ENCODE results near the gene CLVS2. TPM values are rescaled to one million over a fixed set of nuclear protein-coding genes. Genes with fewer than 3 reads are reported as not detected.

Gene CLVS2
- total RNA-seq, 1 donor from 2014 or later, result 0.04 TPM

- no peak overlapping the region for H3K4me3 ChIP-seq (ENCODE audit: low read depth, low read length)
- H3K36me3 ChIP-seq (ENCODE audit: control insufficient read depth, insufficient read depth, low read length), result no peaks in the 10 kb centered on the region
- peaks cover 24% of the 10 kb centered on the region for H3K27me3 ChIP-seq (ENCODE audit: control insufficient read depth, insufficient read depth, low read length)
- DNase-seq (ENCODE audit: low read depth), result no peak
- TF ChIP-seq, protein P1, sequence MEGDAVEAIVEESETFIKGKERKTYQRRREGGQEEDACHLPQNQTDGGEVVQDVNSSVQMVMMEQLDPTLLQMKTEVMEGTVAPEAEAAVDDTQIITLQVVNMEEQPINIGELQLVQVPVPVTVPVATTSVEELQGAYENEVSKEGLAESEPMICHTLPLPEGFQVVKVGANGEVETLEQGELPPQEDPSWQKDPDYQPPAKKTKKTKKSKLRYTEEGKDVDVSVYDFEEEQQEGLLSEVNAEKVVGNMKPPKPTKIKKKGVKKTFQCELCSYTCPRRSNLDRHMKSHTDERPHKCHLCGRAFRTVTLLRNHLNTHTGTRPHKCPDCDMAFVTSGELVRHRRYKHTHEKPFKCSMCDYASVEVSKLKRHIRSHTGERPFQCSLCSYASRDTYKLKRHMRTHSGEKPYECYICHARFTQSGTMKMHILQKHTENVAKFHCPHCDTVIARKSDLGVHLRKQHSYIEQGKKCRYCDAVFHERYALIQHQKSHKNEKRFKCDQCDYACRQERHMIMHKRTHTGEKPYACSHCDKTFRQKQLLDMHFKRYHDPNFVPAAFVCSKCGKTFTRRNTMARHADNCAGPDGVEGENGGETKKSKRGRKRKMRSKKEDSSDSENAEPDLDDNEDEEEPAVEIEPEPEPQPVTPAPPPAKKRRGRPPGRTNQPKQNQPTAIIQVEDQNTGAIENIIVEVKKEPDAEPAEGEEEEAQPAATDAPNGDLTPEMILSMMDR (IDR thresholded peaks at IDR 0.05; ENCODE audit: insufficient read depth, low read length, poor library complexity, severe bottlenecking), result no peak
Observed at GRCh38 chr6:122997541-122998150, 1.6 kb downstream of the CLVS2 start.

GRCh38 chr6:122998403-122998975 is 2.5 kb downstream of the CLVS2 start:
- H3K36me3 ChIP-seq (ENCODE audit: control insufficient read depth, insufficient read depth, low read length), result no peaks in the 10 kb centered on the region
- H3K4me3 ChIP-seq (ENCODE audit: low read depth, low read length), result no peak overlapping the region
- TF ChIP-seq, protein P1 (IDR thresholded peaks at IDR 0.05; ENCODE audit: insufficient read depth, low read length, poor library complexity, severe bottlenecking), result no peak
- no peak for DNase-seq (ENCODE audit: low read depth)
- peaks cover 24% of the 10 kb centered on the region for H3K27me3 ChIP-seq (ENCODE audit: control insufficient read depth, insufficient read depth, low read length)

DNA sequence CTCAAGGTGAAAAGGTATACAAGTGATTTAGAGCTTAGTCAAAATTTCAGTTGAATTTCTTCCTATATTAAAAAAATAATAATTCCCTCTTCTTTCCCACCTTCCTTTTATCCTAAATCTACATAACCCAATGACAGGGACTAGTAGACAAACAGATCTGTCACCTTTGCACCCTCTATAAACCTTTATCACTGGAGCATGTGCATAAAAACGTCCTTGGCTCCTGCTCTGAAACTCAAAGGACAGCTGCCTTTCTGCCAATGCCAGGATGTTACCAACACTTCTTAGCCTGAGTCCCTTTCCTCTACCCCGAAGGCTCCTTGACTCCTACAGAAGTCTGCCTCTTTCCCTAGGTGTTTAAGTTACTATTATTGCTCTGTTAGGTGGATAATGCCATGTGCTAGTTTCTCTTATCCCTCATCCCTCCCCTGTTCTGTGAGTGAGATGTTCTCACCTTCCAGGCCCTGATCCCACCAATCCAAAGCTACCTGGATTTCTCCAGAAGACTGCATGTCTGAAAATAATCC is 4.3 kb downstream of the CLVS2 start:
- peaks cover 21% of the 10 kb centered on the region for H3K27me3 ChIP-seq (ENCODE audit: control insufficient read depth, insufficient read depth, low read length)
- TF ChIP-seq, protein P1 (IDR thresholded peaks at IDR 0.05; ENCODE audit: insufficient read depth, low read length, poor library complexity, severe bottlenecking), result no peak
- no peak for DNase-seq (ENCODE audit: low read depth)
- no peak overlapping the region for H3K4me3 ChIP-seq (ENCODE audit: low read depth, low read length)
- no peaks in the 10 kb centered on the region for H3K36me3 ChIP-seq (ENCODE audit: control insufficient read depth, insufficient read depth, low read length)

GRCh38 chr6:123001540-123001939 is 5.5 kb downstream of the CLVS2 start:
- H3K4me3 ChIP-seq (ENCODE audit: low read depth, low read length), result no peak overlapping the region
- no peaks in the 10 kb centered on the region for H3K36me3 ChIP-seq (ENCODE audit: control insufficient read depth, insufficient read depth, low read length)
- TF ChIP-seq, protein P1 (IDR thresholded peaks at IDR 0.05; ENCODE audit: insufficient read depth, low read length, poor library complexity, severe bottlenecking), result no peak
- H3K27me3 ChIP-seq (ENCODE audit: control insufficient read depth, insufficient read depth, low read length), result peaks cover 10% of the 10 kb centered on the region
- DNase-seq (ENCODE audit: low read depth), result no peak

- Histone ChIP-seq H3K36me3 (ENCODE audit: control insufficient read depth, insufficient read depth, low read length) (no peaks in the 10 kb centered on the region), H3K4me3 (ENCODE audit: low read depth, low read length) (no peak overlapping the region), H3K27me3 (ENCODE audit: control insufficient read depth, insufficient read depth, low read length) (no peaks in the 10 kb centered on the region)
- DNase-seq (ENCODE audit: low read depth), result no peak
- TF ChIP-seq, protein P1 (IDR thresholded peaks at IDR 0.05; ENCODE audit: insufficient read depth, low read length, poor library complexity, severe bottlenecking), result no peak
Observed at GRCh38 chr6:123007885-123008284, 11.8 kb downstream of the CLVS2 start.
